ENCODE results near the gene KCNJ8.

GRCh38 chr12:21814814-21815213, 40.3 kb upstream of the KCNJ8 start:
- TF ChIP-seq EZH2 (IDR thresholded peaks at IDR 0.05; ENCODE audit: borderline replicate concordance, low read length) (no peak), CTCF (IDR thresholded peaks at IDR 0.05; ENCODE audit: low read length) (no peak)

All from OCI-LY1 (cell line).